Islet precursor cell (in vitro differentiated cells): Measurements from ENCODE around the gene NCOA6.

Experiments
- DNase-seq: peaks from one replicate; pipeline ENCODE4 v3.0.0-alpha.2; 2018

NCOA6 gene

DNA sequence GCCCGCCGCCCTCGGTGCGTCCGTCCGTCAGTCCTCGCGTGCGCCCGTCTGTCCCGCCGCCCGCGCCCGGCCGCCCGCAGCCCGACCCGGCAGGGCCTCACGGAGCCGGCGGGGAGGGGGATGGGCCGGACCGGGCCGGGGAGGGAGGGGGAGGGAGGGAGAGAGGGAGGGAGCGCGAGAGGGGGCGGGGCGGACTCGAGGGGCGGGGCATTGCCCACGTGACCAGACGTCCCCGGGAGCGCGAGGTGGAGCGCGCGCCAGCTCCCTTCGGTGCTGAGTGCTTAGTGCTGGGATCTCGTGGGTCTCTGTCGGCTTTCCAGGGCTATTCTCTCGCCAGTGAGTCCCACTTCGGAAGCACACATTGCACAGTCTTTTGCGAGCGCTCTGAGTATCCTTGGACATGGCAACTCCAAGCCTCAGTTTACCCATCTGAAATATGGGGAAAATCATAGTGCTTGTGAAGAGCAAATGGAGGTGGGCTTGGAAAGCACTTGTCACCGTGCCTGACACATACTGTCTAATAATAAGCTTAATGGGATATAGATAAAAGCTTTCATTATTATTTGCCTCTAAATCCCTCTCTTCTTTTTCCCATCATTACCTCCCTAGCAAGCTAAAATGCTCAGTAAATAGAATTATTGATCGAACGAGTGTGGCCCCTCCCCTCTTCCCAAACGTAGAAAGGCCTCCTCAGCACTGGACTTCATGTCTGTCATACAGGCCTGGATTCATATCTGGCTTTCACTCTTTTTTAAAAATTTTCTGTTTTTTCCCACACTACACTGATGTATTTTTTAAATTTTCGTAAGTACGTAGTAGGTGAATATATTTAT lies at the start of gene NCOA6:
Gene NCOA6, minus strand, starts transcription at position 122 of the 833 bp plus-strand sequence. CDS start 43,296 bp downstream, outside the sequence.
- DNase-seq: peak; percentile 84

DNA sequence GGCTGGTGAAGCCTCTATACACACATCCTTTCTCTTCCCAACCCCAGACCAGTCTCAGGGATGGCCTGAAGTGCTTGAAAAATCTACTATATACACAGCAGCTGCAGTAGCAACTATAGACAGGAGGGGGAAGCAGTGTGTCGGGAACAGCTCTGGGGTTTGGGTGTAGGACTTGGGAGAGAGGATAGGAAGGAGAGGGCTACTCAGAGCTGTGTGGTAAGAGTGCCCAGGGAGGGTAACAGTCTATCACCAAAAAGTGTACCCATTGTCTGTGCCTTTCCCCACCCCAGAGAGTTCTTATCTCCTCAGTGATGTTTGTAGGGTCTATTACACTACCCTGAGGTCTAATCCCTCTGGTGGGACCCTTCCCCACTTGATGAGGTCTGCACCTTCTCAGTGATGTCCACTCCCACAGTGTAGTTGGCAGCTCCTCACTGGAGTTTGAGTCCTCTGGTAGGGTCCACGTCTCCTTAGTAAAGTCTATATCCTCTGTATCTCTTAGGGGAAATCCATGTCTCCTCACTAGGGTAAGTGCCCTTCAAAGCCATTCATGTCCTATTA lies 48.7 kb upstream of the NCOA6 start:
- peak; percentile 92 for DNase-seq

GRCh38 chr20:34873583-34874093 lies 48.2 kb upstream of the NCOA6 start:
- DNase-seq: no peak

DNA sequence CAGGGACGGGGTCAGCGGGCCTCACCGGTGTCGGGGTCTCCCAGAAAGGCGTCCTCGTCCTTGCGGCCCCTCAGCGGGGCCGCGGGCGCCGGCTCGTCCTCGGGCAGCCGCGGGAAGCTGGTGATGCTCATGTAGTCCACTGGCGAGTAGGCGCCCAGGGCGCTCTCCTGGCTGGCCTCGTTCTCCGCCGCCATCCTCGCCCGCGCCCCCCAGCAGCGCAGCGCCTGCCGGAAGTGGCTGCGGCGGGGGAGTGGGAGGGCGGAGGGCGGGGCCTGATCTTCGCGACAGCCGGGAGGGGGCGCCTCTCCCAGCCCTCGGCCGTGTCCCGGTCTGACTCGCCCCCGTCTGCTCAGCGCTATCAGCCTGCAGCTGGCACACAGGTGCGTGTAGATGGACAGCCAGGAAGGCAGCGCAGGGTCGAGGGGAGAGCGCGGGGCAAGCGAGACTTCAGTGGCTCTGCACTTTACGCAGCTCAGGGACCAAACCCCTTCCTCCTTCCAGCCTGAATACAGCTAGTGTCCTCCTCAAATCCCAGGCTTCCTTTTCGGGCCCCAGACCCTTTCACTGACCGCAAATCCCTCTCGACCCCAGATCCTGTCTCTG lies 47.3 kb upstream of the NCOA6 start, which contains the start of gene GGT7:
Gene GGT7, minus strand, starts transcription at position 235 of the 603 bp plus-strand sequence. Its CDS starts 41 bp downstream, at position 194.
- peak; percentile 92 for DNase-seq

DNA sequence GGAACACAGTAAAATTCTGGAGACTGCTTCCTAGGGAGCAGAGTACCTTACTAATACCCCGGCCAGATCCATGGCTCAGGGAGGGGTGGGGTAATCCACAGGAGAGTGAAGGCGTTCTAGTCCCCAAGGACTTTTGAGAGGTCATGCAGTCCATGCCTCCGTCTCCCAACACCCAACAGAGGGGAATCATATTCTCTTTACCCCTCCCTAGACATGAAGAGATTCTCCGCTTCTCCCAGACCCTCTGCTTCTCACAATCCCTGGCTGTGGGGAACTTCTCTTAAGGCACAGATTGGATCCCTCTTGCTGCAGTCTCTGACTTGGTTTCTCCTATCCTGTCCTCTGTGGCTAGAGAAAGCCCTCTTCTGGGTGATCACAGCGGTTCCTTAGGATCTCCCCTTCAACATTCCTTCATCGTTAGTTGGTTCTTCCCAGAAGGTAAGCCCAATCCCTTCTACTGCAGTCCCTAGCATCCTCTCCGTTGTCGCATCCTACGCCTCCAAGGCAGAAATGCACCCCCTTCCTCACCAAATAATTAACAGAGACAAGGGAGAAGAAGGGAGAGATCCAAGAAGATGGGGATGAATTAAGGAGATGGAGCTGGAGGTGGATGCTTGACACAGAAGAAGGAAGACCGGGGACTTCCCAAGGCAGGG lies 46.6 kb upstream of the NCOA6 start:
- no peak for DNase-seq

DNA sequence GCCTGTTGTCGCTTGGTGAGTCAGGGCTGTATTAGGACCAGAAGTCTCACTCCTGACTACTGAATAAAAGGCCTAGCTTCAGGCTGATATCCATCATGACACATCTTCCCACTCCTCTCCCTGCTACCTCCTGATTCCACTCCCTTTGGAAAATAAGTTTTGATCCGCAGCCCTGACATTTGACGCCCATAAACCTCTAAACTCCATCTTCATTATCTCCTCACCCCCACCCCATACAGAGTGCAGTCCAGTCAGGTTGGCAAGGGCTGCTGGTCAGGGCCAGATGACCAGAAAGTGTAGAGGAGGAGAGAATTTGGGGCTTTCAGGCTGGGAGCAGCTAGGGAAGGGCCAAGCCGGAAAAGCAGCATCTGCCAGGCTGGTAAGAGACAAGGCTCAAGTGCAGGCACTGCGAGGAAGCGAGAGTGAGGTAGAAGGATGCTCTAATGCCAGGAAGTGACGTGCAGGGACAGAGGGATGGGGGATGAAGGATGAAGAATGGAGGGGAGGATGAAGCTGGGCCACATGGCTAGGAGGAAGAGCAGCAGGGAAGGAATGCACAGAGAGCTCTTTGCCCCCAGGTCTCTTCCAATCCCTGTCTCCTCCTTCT lies 46.0 kb upstream of the NCOA6 start:
- peak; percentile 45 for DNase-seq

DNA sequence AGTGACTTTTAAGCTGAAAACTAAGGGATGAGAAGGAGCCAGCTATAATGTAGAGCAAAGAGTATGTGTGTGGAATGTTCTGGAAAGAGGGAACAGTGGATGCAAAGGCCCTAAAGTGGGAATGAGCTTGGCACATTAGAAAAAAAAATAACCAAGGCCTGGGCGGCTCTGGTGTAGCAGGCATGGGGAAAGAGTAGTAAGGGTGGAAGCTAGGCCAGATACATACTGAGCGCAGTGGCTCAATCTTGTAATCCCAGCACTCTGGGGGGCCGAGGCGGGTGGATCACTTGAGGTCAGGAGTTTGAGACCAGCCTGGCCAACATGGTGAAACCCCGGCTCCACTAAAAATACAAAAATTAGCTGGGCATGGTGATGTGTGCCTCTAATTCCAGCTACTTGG lies 38.8 kb upstream of the NCOA6 start:
- DNase-seq: peak; percentile 17

- peak; percentile 38 for DNase-seq
Measured at GRCh38 chr20:34863421-34863965, 38.0 kb upstream of the NCOA6 start.

- peak; percentile 25 for DNase-seq
Measured at GRCh38 chr20:34862724-34863123, 37.3 kb upstream of the NCOA6 start.

- DNase-seq: peak; percentile 25
Measured at GRCh38 chr20:34861386-34862084, 36.1 kb upstream of the NCOA6 start.

- peak; percentile 35 for DNase-seq
Measured at GRCh38 chr20:34859826-34860545, 34.5 kb upstream of the NCOA6 start.

- peak; percentile 42 for DNase-seq
Measured at GRCh38 chr20:34859367-34859766, 33.9 kb upstream of the NCOA6 start.

GRCh38 chr20:34852298-34852697 lies 26.8 kb upstream of the NCOA6 start:
- DNase-seq: no peak

GRCh38 chr20:34850969-34851368 lies 25.5 kb upstream of the NCOA6 start:
- DNase-seq: no peak

GRCh38 chr20:34849778-34850177 lies 24.3 kb upstream of the NCOA6 start:
- no peak for DNase-seq

DNA sequence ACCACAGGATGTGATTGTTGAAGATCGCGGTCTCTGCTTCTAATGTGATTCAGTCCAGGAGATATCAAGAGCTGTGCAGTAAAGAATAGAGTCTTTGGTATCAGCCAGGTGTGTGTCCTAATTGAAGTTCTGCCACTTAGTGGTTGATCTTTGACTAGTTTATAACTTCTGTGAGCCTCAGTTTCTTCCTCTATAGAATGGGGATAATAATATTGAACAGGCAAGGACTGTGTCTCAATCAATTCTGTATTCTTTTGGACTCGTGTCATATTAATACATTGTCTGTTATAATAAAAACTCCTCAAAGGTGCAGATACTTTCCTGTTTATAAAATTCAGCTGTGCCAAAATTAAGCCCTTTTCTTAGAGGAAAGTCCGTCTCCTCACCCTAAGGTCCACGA lies 23.1 kb upstream of the NCOA6 start:
- no peak for DNase-seq

GRCh38 chr20:34843421-34843820 lies 18.0 kb upstream of the NCOA6 start:
- no peak for DNase-seq

- no peak for DNase-seq
Measured at GRCh38 chr20:34842143-34842542, 16.7 kb upstream of the NCOA6 start.

DNA sequence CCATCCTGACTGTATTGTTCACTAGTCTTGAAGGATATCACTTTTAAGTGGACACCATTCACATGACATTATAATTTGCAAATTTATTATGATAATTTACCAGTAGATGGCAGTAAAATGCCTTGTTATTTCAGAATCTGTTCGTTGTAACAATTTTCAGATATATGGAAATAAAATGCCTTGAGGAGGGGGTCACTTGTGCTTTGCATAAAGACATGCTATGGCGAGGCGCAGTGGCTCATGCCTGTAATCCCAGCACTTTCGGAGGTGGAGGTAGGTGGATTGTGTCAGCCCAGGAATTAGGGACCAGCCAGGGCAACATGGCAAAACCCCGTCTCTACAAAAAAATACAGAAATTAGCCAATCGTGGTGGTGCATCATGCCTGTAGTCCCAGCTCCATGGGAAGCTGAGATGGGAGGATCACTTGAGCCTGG lies 9.0 kb upstream of the NCOA6 start:
- no peak for DNase-seq

GRCh38 chr20:34831936-34832335 lies 6.5 kb upstream of the NCOA6 start:
- no peak for DNase-seq

GRCh38 chr20:34829191-34829590 lies 3.7 kb upstream of the NCOA6 start:
- no peak for DNase-seq
